ENCODE measurements around the gene PAX9. TPM values are rescaled to one million over a fixed set of nuclear protein-coding genes. Genes with fewer than 3 reads are reported as not detected.
"Not testable (repeated sequence)": the region's sequence is repeated elsewhere in the genome, so short reads cannot be mapped to it uniquely, and the experiment has no call there.

The PAX9 gene
- total RNA-seq, 1 donor from 2014 or later: not detected

- no peak for ATAC-seq (ENCODE audit: poor library complexity)
- DNase-seq: no peak
- intact Hi-C loops (cut with DNase I): no loop called here
These were observed 4.3 kb downstream of the PAX9 start for GRCh38 chr14:36665887-36666415.

GRCh38 chr14:36666416-36667206 is 5.0 kb downstream of the PAX9 start:
- intact Hi-C loops (cut with DNase I): no loop called here
- DNase-seq: no peak

DNA sequence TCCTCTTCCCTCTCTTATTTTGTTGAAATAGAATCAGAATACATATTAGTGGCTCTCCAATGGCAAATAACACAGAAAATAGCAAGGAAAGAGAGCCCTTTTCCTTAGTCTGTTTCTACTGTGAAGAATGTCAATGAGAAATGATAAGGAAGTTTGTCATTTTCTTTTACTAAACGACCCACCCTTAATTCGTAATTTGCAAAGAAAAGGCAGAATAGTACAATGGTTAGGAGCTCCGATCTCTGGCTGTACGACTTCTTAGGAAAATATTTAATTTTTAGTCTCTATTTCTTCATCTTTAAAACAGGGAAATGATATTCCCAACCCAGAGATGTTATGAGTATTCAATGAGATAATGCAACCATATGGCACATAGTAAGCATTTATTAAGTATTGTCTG is 6.0 kb downstream of the PAX9 start:
- intact Hi-C loops (cut with DNase I): no loop called here
- no peak for ATAC-seq (ENCODE audit: poor library complexity)

More at GRCh38 chr14:36666416-36667206, 5.0 kb downstream of the PAX9 start:
- no peak for ATAC-seq (ENCODE audit: poor library complexity)

GRCh38 chr14:36671149-36671548 is 9.5 kb downstream of the PAX9 start:
- ATAC-seq (ENCODE audit: poor library complexity): no peak
- intact Hi-C loops (cut with DNase I): no loop called here
- DNase-seq: no peak

More for the DNA sequence above, 6.0 kb downstream of the PAX9 start:
- DNase-seq: no peak

GRCh38 chr14:36672095-36672494 is 10.4 kb downstream of the PAX9 start:
- intact Hi-C loops (cut with DNase I): no loop called here
- no peak for DNase-seq
- ATAC-seq (ENCODE audit: poor library complexity): no peak

- intact Hi-C loops (cut with DNase I): no loop called here
- ATAC-seq (ENCODE audit: poor library complexity) (no peak), DNase-seq (no peak)
These were observed 13.0 kb downstream of the PAX9 start for GRCh38 chr14:36674659-36675058.

- DNase-seq: no peak
- no peak for ATAC-seq (ENCODE audit: poor library complexity)
- intact Hi-C loops (cut with DNase I): no loop called here
These were observed 13.9 kb downstream of the PAX9 start for GRCh38 chr14:36675581-36675980.

- DNase-seq (no peak), ATAC-seq (ENCODE audit: poor library complexity) (no peak)
- intact Hi-C loops (cut with DNase I): no loop called here
These were observed 14.6 kb downstream of the PAX9 start for GRCh38 chr14:36676236-36676635.

DNA sequence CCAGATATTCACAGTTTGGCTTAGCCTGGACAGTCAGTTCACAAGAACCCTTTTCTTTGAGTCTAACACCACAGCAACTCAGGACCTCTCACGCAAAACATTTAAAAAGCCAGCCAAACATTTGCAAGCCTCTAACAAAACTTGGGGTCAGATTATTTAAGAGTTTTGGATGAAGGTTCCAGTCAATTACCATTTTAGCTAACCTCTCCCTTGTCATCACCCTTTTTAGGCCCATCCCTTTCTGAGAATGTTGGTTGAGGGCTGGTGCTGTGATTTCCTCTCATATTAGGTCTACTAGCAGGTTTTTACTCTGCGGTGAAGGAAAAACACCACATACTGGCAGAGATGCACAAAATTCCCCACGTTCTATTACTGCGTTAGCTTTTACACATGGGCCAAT is 20.7 kb downstream of the PAX9 start:
- intact Hi-C loops (cut with DNase I): no loop called here
- ATAC-seq (ENCODE audit: poor library complexity) (no peak), DNase-seq (no peak)

DNA sequence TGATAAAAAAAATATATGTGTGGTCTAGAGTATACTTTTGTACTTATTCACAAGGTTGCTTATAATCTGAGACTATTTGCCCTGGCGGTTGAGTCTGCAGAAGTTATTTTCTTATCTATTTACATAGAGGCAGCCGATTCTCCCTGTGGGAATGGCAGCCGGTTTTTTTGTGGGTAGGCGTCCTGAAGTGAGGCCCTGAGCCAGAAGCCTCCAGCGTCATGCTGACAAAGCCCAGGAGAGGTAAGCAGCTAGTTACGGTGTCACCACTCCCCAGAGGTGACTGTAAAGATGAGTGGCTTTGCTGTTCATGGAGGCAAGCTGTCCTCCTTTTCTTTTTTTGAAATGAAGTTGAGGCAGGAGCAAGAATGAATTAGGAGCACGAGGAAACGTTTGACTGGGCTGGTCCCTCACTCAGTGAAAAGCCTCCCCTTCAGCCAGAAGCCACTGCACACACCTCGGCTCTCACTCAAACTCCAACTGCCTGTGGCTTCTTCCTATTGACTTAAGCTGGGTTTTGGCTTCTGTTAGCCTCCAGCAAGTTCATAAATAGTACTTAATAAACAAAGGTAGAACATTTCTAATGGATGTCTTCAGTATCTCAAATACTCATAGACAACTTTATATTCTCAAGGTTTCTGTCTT is 21.5 kb downstream of the PAX9 start:
- intact Hi-C loops (cut with DNase I): no loop called here
- ATAC-seq (ENCODE audit: poor library complexity) (no peak), DNase-seq (no peak)

- intact Hi-C loops (cut with DNase I): no loop called here
- no peak for DNase-seq
- ATAC-seq (ENCODE audit: poor library complexity): no peak
These were observed 23.3 kb downstream of the PAX9 start for GRCh38 chr14:36684946-36685345.

DNA sequence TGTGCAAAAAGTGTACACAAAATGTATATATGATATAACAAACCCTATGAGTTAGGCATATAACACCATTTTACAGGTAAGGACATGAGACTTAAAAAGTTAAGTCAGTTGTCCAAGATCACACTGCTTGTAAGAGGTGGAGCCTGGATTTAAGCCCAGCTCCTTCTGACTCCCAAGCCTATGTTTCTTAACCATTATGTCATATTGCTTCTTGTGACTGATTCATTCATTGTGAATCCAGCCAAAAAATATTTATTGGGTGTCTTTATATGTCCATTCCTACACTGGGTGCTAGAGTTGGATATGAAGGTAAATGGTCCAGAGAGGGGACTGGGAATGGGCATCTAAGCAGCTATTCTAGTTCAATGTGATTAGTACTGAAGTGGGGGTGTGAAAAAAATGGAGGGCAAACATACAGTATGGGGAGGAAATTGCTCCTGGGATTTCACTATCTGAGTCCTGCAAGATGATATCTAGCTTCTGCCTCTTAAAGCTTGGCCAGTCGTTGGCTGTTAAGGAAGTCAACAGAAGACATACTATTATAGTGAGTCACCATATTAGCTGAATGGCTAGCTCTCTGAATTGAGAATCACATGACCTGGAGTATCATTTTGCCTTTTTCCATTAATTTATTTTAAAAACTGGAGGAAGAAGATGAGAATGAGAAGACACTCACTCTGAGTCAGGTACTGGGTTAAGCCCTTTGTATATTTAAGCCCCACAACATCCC is 28.8 kb downstream of the PAX9 start:
- no peak for DNase-seq
- intact Hi-C loops (cut with DNase I): no loop called here
- ATAC-seq (ENCODE audit: poor library complexity): no peak

- intact Hi-C loops (cut with DNase I); ATAC-seq (ENCODE audit: poor library complexity); DNase-seq: not testable (repeated sequence)
These were observed 37.8 kb downstream of the PAX9 start for GRCh38 chr14:36699420-36699819.

GRCh38 chr14:36700651-36701050 is 39.0 kb downstream of the PAX9 start:
- ATAC-seq (ENCODE audit: poor library complexity): no peak
- intact Hi-C loops (cut with DNase I): no loop called here
- no peak for DNase-seq

GRCh38 chr14:36701132-36701531 is 39.5 kb downstream of the PAX9 start:
- no peak for DNase-seq

GRCh38 chr14:36702474-36702873 is 40.8 kb downstream of the PAX9 start:
- ATAC-seq (ENCODE audit: poor library complexity) (no peak), DNase-seq (no peak)
- intact Hi-C loops (cut with DNase I): no loop called here

More at GRCh38 chr14:36701132-36701531, 39.5 kb downstream of the PAX9 start:
- intact Hi-C loops (cut with DNase I): no loop called here
- ATAC-seq (ENCODE audit: poor library complexity): no peak

DNA sequence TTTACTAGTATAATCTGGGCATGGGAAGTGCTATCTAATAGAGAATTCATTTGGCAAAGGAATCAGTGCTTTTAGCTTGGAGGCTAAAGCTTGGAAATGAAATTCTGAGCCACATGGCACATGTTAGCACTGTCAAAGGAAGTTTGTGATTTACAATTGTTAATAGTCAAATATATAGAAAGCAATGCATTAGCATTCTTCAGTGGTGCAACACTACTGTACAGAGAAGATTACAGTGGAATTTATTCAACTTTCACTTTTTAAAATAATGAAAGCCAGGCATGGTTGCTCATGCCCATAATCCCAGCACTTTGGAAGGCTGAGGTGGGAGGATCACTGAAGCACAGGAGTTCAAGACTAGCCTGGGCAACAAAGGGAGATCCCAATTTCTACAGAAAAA is 45.9 kb downstream of the PAX9 start:
- ATAC-seq (ENCODE audit: poor library complexity) (no peak), DNase-seq (no peak)
- intact Hi-C loops (cut with DNase I): no loop called here

- ATAC-seq (ENCODE audit: poor library complexity) (no peak), DNase-seq (no peak)
- intact Hi-C loops (cut with DNase I): no loop called here
These were observed 52.5 kb downstream of the PAX9 start for GRCh38 chr14:36713960-36714703.
